Lower leg skin (tissue), 3 donors: ENCODE results near the gene TMEM151B.

Experiments
- CTCF ChIP-seq, 3 donors: fragments of 450-650 bp; IDR thresholded peaks; one replicate each; pipeline ENCODE4 v1.5.1; 2016; ENCODE audit warnings: antibody characterized with exemption in 3 of 3, mild to moderate bottlenecking in 3 of 3, moderate library complexity in 2 of 3
- POLR2A ChIP-seq, 2 donors: fragments of 450-650 bp; IDR thresholded peaks; one replicate each; pipeline ENCODE4 v1.6.1; 2016 to 2017; ENCODE audit warnings: antibody characterized with exemption in 2 of 2, mild to moderate bottlenecking in 1 of 2, moderate library complexity in 1 of 2

- TF ChIP-seq CTCF (IDR thresholded peaks at IDR 0.05) (no peak), POLR2A (IDR thresholded peaks at IDR 0.05) (no peak)
Observed at GRCh38 chr6:44309631-44310030, 39.4 kb downstream of the TMEM151B start.
